ENCODE results near the gene PRAMEF13.
"Not testable (repeated sequence)": the region's sequence is repeated elsewhere in the genome, so short reads cannot be mapped to it uniquely, and the experiment has no call there.

PRAMEF13 gene

DNA sequence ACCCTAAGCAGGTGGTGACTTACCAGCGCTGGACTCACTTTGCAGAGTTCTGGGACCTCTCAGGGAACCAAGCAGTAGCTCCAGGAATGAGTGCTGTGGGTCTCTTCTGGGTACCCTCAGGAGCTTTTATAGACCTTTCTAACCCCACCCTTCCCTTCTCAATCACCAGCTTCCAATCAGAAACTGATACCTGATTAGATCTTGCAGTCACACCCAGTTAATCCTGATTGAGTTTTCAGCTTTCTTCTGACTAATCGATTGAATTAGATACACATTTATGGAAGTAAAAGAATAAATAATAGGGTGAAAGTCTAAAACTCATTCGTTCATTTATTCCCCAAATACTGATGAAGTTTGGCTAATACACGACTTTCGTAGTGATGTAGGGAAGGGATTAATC, at the start of gene PRAMEF13:
TSS of gene PRAMEF13 (minus strand) at position 101 of the 400 bp plus-strand sequence. CDS start 1,820 bp downstream, outside the sequence.
- not testable (repeated sequence) for DNase-seq (ENCODE audit: low read depth, low spot score)

GRCh38 chr1:13247122-13247521, 45.9 kb upstream of the PRAMEF13 start:
- not testable (repeated sequence) for DNase-seq (ENCODE audit: low read depth, low spot score)

GRCh38 chr1:13246554-13246871, 45.3 kb upstream of the PRAMEF13 start:
- not testable (repeated sequence) for DNase-seq (ENCODE audit: low read depth, low spot score)

DNA sequence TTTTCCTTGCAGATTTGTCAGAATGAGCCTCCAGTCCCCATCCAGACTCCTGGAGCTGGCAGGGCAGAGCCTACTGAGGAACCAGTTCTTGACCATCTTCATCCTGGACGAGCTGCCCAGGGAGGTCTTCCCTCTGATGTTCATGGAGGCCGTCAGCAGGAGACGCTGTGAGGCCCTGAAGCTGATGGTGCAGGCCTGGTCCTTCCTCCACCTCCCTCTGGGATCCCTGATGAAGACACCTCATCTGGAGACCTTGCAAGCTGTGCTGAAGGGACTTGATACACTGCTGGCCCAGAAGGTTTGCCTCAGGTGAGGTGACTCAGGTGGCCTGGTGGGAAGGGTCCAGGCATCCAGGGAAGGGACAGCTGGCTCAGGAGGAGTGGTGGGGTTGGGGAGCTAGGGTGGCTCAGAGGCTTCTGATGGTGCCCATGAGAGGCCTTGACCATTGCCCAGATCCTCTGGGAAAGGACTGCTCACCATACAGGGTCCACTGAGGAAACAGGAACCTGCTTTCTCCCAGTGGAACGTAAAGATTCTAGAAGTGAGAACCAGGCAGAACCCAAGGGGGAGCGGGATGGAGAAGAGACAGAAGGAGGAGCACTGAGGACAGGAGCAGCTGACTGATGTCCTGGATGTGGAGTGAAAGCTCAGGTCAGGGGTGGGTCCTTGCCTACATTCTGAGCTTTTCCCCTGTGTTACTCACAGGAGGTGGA, 44.8 kb upstream of the PRAMEF13 start:
- DNase-seq (ENCODE audit: low read depth, low spot score), result not testable (repeated sequence)

DNA sequence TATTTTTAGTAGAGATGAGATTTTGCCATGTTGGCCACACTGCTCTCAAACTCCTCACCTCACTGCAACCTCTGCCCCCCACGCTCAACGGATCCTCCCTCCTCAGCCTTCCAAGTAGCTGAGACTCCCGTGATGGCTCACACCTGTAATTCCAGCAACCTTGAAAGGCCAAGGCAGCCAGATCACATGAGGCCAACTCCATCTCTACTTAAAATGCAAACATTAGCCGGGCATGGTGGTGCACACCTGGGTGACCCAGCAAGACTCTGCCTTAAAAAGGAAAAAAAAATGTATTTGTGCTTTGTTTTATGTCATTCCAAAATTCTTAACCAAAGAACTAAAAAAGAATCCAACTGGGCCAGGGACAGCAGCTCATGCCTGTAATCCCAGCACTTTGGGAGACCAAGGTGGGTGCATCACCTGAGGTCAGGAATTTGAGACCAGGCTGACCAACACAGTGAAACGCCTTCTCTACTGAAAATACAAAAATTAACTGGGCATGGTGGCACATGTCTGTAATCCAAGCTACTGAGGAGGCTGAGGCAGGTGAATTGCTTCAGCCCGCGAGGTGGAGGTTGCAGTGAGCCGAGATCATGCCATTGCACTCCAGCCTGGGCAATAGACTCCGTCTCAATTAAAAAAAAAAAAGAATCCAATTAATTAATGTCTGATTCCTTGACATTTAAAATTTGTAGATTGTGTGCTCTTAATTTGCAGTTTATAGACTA, 42.5 kb upstream of the PRAMEF13 start:
- DNase-seq (ENCODE audit: low read depth, low spot score), result not testable (repeated sequence)

DNA sequence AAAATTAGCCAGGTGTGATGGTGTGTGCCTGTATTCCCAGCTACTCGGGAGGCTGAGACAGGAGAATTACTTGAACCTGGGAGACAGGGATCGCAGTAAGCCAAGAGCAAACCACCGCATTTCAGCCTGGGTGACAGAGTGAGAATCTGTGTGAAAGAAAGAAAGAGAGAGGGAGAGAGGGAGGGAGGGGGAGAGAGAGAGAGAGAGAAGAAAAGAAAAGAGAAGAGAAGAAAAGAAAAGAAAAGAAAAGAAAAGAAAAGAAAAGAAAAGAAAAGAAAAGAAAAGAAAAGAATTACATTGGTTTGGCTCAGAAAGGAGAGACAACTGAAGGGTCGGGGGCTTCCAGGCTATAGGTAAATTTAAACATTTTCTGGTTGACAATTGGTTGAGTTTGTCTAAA, 38.4 kb upstream of the PRAMEF13 start:
- DNase-seq (ENCODE audit: low read depth, low spot score), result not testable (repeated sequence)

GRCh38 chr1:13237572-13237971, 36.4 kb upstream of the PRAMEF13 start:
- not testable (repeated sequence) for DNase-seq (ENCODE audit: low read depth, low spot score)

- DNase-seq (ENCODE audit: low read depth, low spot score), result not testable (repeated sequence)
Measured at GRCh38 chr1:13234057-13234456, 32.8 kb upstream of the PRAMEF13 start.

- DNase-seq (ENCODE audit: low read depth, low spot score), result not testable (repeated sequence)
Measured at GRCh38 chr1:13232056-13232455, 30.8 kb upstream of the PRAMEF13 start.

DNA sequence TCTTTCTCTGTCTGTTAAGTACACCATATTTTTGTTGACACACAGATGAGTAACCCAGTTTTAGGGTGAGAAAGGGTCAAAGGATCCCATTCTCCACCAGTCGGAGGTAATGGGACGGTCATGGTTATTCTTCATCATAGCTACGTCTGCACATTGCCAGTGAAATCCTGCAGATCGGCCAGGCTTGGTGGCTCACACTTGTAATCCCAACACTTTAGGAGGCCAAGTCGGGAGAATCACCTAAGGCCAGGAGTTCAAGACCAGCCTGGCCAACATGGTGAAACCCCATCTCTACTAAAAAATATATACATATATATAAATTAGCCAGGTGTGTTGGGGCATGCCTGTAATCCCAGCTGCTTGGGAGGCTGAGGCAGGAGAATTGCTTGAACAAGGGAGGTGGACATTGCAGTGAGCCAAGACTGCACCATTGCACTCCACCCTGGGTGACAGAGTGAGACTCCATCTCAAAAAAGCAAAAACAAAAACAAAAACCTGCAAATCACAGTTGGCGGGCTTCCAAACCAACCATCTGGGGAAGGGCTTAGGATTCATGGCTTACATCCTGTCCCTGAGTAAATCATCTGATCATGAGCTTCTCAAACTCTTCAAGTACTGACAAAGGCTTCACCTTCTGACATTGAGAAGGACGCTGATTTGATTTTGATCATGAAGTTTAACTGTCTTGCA, 30.0 kb upstream of the PRAMEF13 start:
- DNase-seq (ENCODE audit: low read depth, low spot score), result not testable (repeated sequence)

- DNase-seq (ENCODE audit: low read depth, low spot score), result not testable (repeated sequence)
Measured at GRCh38 chr1:13230601-13231000, 29.4 kb upstream of the PRAMEF13 start.

- DNase-seq (ENCODE audit: low read depth, low spot score), result not testable (repeated sequence)
Measured at GRCh38 chr1:13230096-13230495, 28.9 kb upstream of the PRAMEF13 start.

- no peak for DNase-seq (ENCODE audit: low read depth, low spot score)
Measured at GRCh38 chr1:13228343-13228781, 27.2 kb upstream of the PRAMEF13 start.

- DNase-seq (ENCODE audit: low read depth, low spot score), result not testable (repeated sequence)
Measured at GRCh38 chr1:13227271-13228055, 26.3 kb upstream of the PRAMEF13 start.

DNA sequence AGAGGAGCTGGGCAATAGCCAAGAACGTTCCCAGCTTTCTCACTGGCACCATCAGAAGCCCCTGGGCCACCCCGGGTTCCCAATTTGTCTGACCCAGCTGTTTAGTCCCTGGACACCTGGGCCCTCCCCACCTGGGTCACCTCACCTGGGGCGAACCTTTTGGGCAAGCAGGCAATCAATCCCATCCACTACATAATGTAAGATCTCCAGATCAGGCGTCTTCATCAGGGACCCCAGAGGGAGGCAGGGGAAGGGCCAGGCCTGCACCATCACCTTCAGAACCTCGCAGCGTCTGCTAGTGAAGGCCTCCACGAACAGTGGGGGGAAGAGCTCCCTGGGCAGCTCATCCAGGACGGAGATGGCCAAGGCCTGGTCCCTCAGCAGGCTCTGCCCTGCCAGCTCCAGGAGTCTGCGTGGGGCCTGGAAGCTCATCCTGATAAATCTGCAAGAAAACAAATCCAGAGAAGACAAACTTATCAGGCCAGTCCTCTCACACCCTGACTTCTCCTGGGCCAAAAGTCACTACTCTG, 24.5 kb upstream of the PRAMEF13 start, which contains the start of gene PRAMEF18:
TSS of gene PRAMEF18 (minus strand) at position 480 of the 530 bp plus-strand sequence. CDS start at position 432, 48 bp downstream.
- not testable (repeated sequence) for DNase-seq (ENCODE audit: low read depth, low spot score)

DNA sequence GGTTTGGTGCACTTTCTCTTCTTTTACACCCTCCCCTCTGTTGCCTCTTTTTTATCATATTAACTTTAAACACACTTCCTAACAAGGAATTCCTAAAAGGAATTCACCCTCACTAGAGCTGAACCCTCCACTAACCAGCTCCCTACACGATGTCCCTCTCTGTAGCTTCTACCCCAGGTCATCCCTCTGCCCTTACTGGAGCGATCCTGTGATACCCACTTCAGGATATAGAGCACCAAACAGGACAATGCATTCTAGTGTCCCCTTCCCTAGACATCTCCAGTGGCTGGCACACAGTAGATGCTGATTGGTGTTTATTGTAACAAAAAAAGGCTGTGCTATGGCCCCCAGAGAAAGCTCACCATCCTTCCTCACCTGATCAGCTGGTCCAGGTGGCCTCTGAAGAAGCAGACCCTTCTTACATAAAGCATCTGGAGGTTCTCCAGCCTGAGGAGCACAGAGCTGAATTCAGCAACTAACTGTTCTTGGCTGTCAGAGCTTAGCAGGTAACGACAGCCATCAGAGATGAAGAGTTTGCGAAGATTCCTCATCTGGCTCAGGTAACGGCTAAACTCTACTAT, 23.4 kb upstream of the PRAMEF13 start:
- no peak for DNase-seq (ENCODE audit: low read depth, low spot score)

DNA sequence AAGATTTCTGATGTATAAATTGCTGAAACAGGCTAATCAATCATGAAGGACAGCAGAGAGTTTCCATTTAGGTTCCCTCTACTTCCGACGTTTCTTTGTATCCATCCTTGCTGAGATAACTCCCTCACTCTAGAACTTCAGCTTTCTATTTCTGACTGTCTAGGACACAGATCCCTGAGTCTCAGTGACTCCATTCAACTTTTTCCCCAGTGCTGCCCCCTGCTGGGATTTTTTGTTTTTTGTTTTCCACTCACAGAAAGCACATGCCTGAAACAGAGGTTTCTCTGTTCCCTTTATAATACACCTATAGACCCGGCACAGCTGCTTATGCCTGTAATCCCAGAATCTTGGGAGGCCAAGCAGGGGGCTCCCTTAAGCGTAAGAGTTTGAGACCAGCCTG, 21.6 kb upstream of the PRAMEF13 start:
- not testable (repeated sequence) for DNase-seq (ENCODE audit: low read depth, low spot score)

- DNase-seq (ENCODE audit: low read depth, low spot score), result not testable (repeated sequence)
Measured at GRCh38 chr1:13219203-13219602, 18.0 kb upstream of the PRAMEF13 start.

DNA sequence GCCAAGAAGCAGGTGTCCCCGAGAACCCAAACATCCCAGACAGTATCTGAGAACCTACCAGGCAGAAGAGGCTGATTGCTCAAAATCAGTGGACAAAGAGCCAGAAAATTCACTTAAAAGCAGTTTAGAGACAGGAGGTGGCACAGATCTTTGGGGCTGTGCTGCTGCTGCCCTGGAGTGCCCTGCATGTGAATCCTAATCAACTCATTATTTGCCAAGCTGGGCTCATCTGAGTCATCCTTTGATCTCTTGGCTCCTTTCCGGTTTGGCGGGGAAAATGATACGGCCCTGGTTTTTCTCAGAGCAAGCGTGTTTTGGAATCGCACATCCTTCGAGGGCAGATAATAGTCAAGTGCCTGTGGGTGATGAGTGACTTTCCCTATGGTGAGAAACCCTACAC, 15.4 kb upstream of the PRAMEF13 start:
- DNase-seq (ENCODE audit: low read depth, low spot score), result not testable (repeated sequence)

GRCh38 chr1:13208712-13209111, 7.5 kb upstream of the PRAMEF13 start:
- not testable (repeated sequence) for DNase-seq (ENCODE audit: low read depth, low spot score)

DNA sequence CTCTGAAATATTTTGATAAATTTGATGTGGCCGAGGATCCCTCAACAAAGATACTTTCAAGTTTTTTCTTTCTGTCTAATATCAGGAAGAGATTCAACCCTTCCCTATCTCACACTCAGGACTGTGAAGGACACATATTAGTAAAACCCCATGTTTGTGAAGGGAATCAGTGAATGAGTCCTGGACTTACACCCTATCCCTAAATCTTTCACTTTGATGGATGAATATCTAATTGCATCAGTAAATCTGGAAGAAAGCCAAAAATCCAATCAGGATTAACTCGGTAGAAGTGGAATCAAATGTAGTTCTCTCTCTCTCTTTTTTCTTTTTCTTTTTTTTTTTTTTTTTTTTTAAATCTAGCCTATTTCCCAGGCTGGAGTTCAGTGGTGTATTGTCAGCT, 29.7 kb downstream of the PRAMEF13 start, which contains the start of gene PRAMEF9:
TSS of gene PRAMEF9 (plus strand) at position 301 of the 400 bp plus-strand sequence. CDS start 3,433 bp downstream, outside the sequence.
- DNase-seq (ENCODE audit: low read depth, low spot score), result not testable (repeated sequence)
